Fibroblast of skin of left biceps (primary cell): ENCODE measurements around the gene VGLL4.
"Not testable (repeated sequence)": the region's sequence is repeated elsewhere in the genome, so short reads cannot be mapped to it uniquely, and the experiment has no call there.

ENCODE experiments used
- DNase-seq, 2 experiments: peaks; one replicate each; pipeline ENCODE4 v3.0.0-alpha.2; 2013; ENCODE audit warnings: low read depth in 2 of 2

The VGLL4 gene

DNA sequence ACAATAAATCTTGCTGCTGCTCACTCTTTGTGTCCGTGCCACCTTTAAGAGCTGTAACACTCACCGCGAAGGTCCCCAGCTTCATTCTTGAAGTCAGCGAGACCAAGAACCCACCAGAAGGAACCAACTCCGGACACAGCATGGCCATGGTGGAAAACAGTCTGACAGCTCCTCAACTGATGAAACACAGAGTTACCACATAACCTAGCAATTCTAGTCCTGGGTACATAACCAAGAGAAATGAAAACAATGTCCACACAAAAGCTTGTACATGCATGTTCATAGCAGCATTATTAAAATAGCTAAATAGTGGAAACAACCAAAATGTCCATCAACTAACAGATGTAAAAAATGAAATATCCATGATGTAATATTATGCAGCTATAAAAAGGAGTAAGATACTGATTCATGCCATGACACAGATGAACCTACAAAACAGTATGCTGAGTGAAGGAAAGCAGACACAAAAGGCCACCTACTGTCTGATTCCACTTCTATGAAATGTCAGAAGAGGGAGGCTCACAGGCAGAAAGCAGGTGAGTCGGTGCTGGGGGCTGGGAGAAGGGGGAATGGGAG is 36.8 kb downstream of the VGLL4 start:
- DNase-seq, result no peak

DNA sequence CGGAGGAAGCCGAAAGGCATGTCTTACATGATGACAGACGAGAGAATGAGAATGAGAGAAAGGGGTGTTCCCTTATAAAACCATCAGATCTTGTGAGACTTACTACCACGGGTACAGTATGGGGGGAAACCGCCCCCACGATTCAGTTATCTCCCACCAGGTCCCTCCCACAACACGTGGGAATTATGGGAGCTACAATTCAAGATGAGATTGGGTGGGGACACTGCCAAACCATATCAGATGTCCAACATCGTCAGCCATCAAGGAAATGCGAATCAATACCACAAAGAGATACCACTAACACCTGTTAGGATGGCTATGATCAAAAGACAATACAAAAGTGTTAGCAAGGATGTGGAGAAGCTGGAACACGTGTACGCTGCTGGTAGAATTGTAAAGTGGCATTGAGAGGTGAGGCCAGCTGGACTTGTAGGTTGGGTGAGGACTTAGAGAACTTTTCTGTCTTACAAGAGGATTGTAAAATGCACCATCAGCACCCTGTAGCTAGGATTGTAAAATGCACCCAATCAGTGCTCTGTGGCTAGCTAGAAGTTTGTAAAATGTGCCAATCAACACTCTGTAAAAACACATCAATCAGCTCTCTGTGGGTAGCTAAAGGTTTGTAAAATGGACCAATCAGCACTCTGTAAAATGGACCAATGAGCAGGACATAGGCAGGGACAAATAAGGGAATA is 37.5 kb downstream of the VGLL4 start:
- no peak for DNase-seq

DNA sequence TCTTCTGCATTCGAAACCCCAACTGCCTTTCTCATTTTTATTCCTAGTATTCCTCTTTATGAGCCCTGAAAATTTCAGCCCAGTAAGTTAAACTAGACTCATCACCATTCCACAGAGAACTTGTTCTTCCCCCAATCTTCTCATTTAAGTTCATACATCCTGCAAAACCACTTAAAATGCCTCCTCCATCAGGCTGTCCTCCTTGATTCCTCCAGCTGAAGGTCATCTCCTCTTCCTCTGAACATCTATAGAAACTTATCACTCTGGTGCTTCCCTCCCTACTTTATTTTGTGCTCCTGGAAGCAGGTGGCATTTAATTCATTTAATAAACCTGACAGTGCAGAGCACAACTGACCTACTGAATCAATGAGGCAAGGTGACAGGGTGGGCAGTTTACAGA is 38.3 kb downstream of the VGLL4 start:
- DNase-seq, result no peak

DNA sequence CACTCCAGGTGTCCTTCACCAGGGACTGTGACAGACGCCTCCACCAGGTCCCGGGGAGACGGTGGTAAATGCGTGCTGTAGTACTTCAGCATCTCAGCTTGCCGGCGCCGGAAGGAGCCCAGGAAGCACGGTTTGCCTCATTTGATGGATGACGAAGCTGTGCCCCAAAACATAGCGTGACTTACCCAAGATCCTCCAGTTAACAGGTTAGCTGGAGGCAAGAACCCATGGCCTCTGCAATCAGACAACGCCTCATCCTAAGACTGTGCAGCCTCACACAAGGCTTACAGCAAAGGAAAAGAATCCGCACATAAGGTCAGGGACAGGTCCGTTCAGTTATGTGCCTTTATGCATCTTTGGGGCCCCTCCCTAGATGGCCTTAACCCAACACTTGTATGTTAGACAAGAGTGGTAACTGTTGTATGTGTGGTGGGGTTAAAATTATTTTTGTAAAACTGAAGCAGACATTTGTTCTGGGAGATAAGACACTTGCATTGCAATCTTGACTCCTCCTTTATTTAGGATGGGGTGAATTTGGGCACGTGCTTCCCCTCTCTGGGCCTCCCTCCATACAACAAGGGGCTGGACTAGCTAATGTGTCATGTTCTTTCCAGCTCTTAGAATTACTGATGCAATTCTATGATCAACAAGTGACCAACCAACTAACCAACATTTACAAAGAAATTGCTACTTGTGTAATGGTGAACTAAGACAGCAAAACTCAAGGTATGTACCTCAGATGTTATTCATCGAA is 39.4 kb downstream of the VGLL4 start:
- DNase-seq, result no peak

DNA sequence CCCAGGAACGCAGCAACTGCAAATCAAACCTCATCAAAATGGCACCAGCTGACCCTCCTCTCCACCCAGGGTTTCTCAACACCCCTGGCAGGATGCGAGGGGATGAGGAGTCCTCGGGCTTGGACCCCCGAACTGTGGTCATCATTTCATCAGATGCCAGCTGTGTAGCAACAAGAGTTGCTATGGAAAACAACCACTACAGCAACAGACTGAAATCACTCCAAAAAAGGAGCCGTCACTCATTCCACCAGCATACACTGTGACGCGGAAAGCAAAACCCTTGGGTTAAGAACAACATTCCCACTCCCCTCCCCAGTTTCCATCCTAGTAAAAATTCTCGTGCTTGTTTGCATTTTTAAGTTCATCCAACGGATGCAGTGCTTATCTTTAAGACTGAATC is 40.1 kb downstream of the VGLL4 start:
- peak; percentile 51 to 59 for DNase-seq

DNA sequence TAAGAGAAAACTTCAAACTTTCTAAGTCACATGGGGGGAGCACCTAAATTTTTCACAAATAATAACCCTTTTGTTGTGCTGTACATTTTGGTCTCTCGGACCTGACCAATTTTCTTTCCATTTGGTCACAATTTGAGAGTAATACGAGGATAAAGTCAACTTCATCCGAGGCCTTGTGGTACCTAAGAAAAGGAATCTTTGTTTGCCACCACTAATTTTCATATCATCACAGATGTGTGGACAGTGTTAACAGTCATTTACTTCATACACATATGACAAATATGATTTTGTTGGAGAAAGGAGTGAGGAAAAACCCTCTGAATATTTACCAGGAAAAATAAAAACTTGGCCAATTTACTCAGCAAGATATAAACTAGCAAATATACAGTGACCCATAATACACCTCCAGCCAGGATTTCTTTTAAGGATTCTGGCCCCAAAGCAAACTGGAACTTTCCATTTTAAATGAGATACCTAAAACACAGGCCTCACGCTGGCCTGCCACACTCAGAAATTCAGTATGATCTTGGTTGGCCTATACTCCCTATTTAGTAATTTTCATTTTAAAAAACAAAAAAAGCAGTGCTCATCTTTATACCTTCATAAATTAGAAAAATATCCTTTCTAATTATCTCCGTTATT is 40.7 kb downstream of the VGLL4 start:
- DNase-seq, result no peak

DNA sequence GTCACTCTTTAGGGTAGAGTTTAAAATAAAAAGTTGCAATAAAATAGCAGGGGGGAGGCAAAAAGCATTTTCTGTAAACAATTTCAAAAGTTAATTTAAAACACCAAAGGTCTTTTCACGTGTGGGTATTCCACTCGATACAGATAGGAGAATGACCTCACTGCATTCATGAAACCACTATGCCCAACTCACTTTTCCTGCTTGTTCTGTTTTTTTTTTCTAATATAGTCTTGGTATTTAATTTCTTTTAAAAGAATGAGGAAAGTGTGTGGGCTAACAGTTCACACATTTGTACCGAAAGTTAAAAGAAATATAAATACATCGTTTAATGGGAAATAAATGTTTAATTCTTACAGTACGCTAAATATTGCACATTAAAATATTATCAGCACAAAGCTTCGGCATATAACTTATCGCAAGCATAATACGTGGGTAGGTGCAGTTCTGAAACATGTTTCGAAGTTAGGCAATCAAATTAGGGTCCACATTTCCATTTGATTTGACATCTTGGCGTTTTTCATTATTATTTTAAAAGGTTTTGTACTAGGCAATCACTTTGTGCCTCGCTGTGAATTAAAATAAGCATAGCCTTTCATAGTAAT is 41.4 kb downstream of the VGLL4 start:
- no peak for DNase-seq

DNA sequence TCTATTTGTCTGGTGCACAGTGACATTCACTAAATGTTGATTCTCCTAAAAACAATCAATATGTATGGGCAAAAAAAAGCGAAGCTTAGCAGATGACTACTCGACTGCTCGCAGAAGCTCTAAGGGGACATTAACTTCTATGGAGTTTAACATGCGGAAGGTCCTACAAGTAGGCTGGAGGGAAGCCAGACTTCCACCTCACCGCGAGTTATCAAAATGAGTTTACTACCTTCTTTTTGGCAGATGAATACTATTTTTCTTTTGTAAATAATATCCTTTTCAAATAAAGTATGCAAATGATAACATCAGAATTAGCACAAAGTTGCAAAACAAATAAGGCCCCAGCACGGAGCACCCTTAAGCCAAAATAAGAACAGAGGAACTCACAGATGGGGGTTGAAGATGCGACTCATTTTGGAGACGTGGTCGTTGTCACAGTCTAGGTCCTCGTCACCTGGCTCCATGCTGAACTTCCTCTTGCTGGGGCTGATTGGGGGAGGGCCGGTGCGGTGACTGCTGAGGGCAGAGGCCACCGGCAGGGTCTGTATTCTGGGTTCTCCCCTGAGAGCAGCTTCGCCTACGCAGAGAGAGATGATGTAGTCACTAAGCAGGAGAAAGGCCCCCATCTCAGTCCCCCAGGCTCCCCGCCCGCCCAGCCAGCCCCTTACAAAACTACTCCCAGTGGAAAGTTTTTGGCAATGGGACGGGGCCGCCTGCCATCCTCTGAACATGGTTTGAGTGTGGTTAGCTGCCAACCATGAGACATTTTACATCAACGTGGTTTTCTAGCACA is 42.1 kb downstream of the VGLL4 start:
- no peak for DNase-seq

DNA sequence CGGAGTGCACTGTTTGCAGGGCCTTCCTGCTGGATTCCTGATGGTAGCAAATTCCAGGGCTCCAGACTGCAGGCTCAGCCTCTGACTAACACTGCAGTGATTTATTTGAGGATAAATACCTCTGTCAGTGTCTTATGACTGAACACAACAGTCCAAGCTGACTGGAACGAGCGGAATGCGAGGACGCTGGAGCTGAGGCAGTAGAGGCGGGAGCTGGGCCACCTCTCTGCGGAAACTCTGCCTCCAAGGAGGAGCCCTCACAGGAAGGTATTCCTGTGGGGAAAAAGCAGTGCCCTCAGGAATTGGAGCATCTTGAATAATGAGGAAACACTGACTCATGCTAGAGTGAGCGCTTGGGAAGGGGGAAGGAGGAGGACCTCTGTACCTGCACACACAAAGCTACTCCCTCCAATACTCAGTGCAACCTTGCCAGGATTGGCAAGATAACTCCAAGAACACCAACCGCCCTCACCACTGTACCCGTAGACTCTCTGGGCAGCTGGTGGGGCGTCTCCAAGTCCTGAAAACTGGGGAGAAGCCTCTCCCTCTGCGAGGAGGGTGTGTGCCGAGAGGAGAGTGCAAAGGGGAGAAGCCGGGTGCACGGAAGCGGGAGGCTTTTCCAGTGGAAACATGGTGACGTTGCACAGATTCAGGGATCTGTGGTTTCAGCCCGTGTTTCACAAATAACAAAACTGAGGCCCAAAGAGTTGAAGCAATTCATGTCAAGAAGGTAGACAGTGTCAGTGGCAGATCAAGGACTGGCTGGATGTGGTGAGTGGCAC is 43.0 kb downstream of the VGLL4 start:
- DNase-seq, result peak; percentile 99

DNA sequence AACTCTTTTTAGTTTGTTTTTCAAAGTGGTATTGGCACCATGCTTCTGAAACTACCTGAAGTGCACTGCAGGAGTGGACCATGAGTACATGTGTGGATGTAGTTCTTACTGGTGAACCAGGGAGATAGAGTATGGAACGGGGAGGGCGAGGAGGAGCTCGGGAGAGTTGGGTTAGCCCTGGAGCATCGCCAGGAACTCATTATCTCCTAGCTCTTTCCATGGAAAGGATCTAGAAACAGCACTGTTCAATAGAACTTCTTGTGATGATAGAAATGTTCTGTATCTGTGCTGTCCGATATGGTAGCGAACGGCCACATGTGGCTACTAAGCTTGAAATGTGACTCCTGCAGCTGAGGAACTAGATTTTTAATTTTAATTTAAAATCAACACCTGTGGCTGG is 47.3 kb downstream of the VGLL4 start:
- no peak for DNase-seq

DNA sequence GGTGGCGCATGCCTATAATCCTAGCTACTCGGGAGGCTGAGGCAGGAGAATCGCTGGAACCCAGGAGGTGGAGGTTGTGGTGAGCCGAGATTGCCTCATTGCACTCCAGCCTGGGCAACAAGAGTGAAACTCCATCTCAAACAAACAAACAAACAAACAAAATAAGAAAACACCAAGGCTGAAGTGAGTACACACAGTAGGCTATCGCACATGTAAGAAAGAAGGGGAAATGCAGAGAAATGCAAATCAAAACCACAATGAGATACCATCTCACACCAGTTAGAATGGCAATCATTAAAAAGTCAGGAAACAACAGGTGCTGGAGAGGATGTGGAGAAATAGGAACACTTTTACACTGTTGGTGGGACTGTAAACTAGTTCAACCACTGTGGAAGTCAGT is 48.7 kb downstream of the VGLL4 start:
- not testable (repeated sequence) for DNase-seq

DNA sequence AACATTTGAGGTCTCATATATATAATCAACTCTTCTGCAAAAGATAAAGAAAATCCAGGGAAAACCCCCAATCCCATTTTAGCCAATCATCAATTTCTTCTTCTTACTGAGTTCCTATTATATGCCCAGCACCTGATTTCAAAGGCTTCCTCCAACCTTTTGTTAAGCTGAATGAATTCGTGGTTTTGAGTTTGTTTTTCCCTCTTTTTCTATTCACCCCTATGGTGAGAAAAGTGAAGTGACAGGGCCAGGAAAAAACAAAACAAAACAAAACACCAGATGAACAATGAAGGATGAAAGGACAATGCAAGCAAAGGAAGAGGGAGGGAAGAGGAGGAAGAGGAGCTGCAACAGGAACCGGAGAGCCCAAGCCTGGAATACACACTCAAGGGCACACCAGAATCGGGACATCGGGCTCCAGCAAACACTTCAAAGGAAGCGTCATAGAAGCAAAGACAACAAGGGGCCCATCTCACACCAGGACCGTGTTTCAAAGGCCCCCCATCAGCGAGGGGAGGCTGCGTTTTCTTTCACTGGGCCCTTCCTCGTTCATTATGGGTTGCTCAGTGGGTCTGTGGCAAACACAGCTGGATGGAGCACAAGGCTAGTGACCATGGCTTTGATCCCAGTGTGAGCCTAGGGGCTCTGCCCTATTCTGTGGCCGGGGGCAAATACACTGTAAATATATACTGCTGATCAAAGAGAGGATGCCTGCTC is 50.2 kb downstream of the VGLL4 start:
- no peak for DNase-seq

DNA sequence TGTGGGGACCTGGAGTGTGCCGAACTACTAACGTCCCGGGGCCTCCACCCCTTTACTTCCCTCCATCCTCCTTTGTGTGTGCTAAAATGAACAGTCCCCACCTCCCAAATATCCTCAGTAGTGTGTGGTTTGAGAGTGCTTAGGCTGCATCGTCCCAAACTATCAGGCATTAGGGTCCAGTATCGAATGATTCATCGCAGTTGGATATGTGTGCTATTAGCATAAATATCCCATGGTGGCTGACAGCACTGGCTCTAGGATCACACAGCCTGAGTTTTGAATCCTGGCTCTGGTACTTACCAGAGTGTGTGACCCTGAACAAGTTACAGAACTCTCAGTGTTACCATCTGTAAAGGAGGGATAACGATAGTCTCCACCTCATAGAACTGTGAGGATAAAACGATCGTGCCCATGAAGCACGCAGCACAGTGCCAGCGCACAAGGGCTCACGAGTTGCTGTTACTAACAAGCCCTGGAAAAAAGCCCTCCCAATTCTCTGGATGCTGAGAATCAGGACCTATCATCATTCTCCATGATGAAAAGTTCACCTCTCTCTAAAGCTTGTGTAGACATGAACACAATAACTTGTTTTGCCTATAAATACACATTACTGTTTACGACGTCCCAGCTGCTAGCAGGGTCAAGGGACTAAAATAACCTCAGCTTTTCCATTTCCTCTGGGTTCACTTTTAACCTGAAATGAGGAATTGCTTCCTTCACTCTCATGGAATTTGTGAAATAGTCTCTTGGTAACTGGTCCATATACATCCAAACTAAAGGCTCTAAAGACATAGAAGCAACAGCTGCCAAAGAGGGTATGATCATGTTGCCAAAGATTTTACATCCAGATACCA is 51.0 kb downstream of the VGLL4 start:
- no peak for DNase-seq

DNA sequence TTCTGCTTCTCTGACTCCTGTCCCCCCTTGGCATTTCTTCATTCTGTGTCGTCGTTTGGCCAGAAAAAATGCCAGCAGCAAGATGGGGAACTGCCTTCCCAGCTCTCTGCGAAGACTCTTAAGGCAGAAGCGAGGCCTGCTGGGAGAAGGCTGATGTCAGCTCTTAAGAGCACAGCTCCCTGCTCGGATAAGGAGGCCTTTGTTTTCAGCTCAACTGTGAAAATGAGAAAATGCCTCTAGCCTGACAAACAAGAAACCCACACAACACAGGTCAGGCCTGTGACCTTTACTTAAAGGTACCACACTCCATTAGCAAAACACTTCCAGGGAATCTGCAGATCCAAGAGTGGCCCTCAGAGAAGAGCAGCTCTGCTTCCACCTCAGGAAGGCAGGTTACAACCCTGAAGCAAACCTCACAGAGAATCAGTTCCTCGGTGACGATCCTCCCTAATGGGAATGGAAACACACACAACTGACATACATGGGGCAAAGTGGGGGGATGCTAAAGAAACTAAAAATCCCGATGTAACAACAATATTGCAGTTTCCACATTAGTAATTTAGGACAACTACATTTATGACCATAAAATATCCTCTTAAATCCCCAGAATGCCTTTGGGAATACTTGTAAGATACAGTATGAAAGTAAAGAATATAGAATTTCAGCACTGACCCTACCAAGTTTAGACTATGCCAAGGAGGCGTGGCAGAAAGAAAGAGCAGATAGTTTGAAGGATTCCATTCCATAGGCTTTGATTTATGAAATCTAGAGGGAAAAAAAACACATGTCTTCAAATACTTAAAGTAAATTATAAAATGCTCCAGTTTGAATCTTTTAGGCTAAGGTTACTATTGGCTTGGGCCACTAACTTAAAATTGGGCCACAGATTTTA is 52.1 kb downstream of the VGLL4 start:
- no peak for DNase-seq

DNA sequence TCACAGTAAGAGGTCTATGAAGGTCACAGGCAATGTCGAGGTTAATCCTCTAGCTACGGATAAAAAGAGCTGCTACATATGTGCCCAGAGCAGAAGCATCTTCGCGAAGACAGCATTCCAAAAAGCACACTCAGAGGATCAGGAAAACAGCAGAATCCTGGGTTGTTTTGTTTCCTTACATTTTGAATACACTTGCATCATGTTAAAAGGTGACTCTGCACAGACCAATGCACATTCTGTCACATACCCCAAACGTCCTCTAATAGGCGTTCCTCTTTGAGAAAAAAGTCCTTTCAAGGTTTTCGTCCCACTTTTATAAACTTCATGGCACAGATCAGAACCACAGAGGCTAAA is 52.7 kb downstream of the VGLL4 start:
- DNase-seq, result no peak

DNA sequence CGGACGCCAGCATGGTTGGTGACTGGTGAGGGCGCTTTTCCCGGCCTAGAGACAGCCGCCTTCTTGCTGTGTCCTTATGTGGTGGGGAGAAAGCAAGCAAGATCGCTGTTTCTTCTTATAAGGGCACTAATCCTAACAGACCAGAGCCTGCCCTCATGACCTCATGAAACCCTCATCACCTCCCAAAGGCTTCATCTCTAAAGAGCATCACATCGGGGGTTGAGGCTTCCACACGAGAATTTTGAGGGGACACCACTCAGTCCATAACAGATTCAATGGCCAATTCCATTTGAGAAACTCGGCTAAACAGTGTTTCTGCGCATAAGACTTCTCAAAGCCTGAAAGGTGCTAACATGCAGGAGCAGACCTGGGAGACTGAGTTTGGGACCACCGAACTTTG is 54.0 kb downstream of the VGLL4 start:
- no peak for DNase-seq

DNA sequence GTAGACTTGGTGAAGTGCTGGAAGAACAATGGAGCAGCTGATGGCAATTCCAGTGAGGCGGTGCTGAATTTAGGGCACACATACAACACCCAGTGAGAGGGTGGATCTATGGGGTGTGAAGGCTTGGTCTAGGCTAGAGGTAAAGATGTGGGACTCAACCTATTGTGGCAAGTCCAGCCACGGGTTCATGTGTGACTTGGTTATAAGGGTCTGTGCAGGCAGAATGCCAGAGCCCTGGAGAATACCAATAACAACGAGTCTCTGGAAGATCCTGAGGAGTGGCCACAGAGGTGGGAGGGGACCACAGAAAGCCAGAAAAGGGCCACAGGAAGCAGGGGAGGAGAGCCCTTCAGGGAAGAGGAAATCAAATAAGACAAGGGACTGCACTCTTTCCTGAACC is 55.0 kb downstream of the VGLL4 start:
- no peak for DNase-seq

DNA sequence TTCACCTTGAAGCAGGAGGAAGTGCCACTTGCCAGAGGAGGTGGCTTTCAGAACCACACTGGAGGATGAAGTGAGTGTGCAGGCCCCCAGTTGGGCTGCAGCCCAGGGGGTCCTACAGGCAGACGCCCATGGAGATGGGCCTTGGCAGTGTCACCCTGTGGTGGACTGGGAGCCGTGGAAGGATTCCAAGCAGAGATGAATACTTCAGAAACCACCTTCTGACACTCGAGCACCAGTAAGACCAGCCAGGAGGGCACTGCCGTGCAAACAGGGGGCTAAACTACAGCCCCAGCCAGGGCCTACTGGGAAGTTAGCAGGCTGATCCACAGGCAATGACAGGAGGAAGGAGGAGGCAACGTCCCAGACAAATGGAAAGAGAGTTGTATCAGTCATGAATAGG is 55.4 kb downstream of the VGLL4 start:
- no peak for DNase-seq
